Lower leg skin (tissue), 3 donors: Measurements from ENCODE around the gene BRD1.

ENCODE experiments used
- CTCF ChIP-seq, 3 donors: fragments of 450-650 bp; IDR thresholded peaks; one replicate each; pipeline ENCODE4 v1.5.1; 2016; ENCODE audit warnings: antibody characterized with exemption in 3 of 3, mild to moderate bottlenecking in 3 of 3, moderate library complexity in 2 of 3
- POLR2A ChIP-seq, 2 donors: fragments of 450-650 bp; IDR thresholded peaks; one replicate each; pipeline ENCODE4 v1.6.1; 2016 to 2017; ENCODE audit warnings: antibody characterized with exemption in 2 of 2, mild to moderate bottlenecking in 1 of 2, moderate library complexity in 1 of 2

DNA sequence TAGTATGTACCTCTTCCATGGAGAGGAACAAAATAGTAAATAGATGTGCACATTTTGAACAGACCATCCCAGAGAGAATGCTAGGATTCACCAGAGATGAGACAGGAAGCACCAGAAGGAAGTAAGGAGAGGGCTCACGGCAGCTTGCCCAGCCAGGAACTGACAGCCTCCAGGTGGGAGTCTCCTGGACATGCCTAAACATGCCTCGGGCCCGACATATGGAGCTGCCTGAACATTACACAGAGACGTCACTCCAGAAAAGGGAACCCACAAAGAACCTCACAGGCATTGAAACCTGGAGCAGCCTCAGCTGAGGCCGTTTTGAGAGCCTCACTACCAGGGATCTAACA lies 67.4 kb downstream of the BRD1 start:
- TF ChIP-seq CTCF (IDR thresholded peaks at IDR 0.05) = no peak
- TF ChIP-seq POLR2A (IDR thresholded peaks at IDR 0.05) = no peak
